Colonic mucosa (tissue), 4 donors: ENCODE data around the gene COX4I2. TPM values are rescaled to one million over a fixed set of nuclear protein-coding genes. Genes with fewer than 3 reads are reported as not detected.

ENCODE experiments used
- DNase-seq: peaks from one replicate; pipeline ENCODE4 v3.0.0-alpha.2; 2020
- H3K27ac ChIP-seq: fragments of 200-600 bp; one replicate; pipeline ENCODE4 v1.8.0; 2021
- H3K27me3 ChIP-seq: fragments of 200-600 bp; one replicate; pipeline ENCODE4 v1.8.0; 2021
- H3K36me3 ChIP-seq: fragments of 200-600 bp; one replicate; pipeline ENCODE4 v1.8.0; 2021
- H3K4me1 ChIP-seq: fragments of 200-600 bp; one replicate; pipeline ENCODE4 v1.8.0; 2021; ENCODE audit warnings: mild to moderate bottlenecking
- H3K4me3 ChIP-seq: fragments of 200-600 bp; one replicate; pipeline ENCODE4 v1.8.0; 2021
- H3K9ac ChIP-seq, 2 donors: one replicate each; pipeline ENCODE4 v1.7.0; 2013; ENCODE audit warnings: control low read depth in 2 of 2, low read depth in 2 of 2, low read length in 2 of 2
- H3K9me3 ChIP-seq: fragments of 200-600 bp; one replicate; pipeline ENCODE4 v1.8.0; 2021
- CTCF ChIP-seq: fragments of 200-600 bp; IDR thresholded peaks from one replicate; pipeline ENCODE4 v1.8.0; 2022; ENCODE audit warnings: antibody characterized with exemption, mild to moderate bottlenecking
- intact Hi-C: fragments of 100-400 bp; cut with DNase I; formaldehyde crosslinking; loops from one replicate; pipeline ENCODE4 v1.14.1; 2022
- total RNA-seq, 2 donors: library from RNA; stranded (reverse); fragmentation: NEBNext Ultra II Directional in 1 of 2; extraction: Animal tissue kit (Norgen Biotek cat#: 25700) in 1 of 2; gene quantifications; one replicate each; pipeline ENCODE4 v1.2.1, GENCODE V29; 2021
- donor health status: healthy.
- donor health status: DM: no; HTN: no; CAD: no.
- donor health status: DM: no; HTN: no; CAD: no.

Gene COX4I2
- total RNA-seq, 2 donors from 2014 or later = 0.52 TPM; not detected in 1

- Histone ChIP-seq H3K36me3 (no peaks in the 10 kb centered on the region), H3K4me1 (no peaks in the 10 kb centered on the region), H3K9ac (no peak overlapping the region), H3K27ac (no peak overlapping the region), H3K9me3 (no peaks in the 10 kb centered on the region), H3K4me3 (no peak overlapping the region), H3K27me3 (no peaks in the 10 kb centered on the region)
- no peak for TF ChIP-seq CTCF
- intact Hi-C loops = no loop called here
- no peak for DNase-seq
These were observed 43.5 kb downstream of the COX4I2 start for GRCh38 chr20:31681128-31681727.

- H3K9me3 ChIP-seq = no peaks in the 10 kb centered on the region
- no peak overlapping the region for H3K4me3 ChIP-seq
- H3K9ac ChIP-seq = no peak overlapping the region
- intact Hi-C loops = no loop called here
- no peaks in the 10 kb centered on the region for H3K4me1 ChIP-seq
- H3K27ac ChIP-seq = no peak overlapping the region
- H3K36me3 ChIP-seq = no peaks in the 10 kb centered on the region
- no peaks in the 10 kb centered on the region for H3K27me3 ChIP-seq
- no peak for DNase-seq
- TF ChIP-seq CTCF = no peak
These were observed 44.1 kb downstream of the COX4I2 start for GRCh38 chr20:31681769-31682168.

- DNase-seq = no peak
- Histone ChIP-seq H3K9ac (no peak overlapping the region), H3K36me3 (no peaks in the 10 kb centered on the region), H3K4me3 (no peak overlapping the region), H3K27me3 (no peaks in the 10 kb centered on the region), H3K9me3 (no peaks in the 10 kb centered on the region), H3K27ac (no peak overlapping the region), H3K4me1 (no peaks in the 10 kb centered on the region)
- intact Hi-C loops = no loop called here
- TF ChIP-seq CTCF = no peak
These were observed 44.6 kb downstream of the COX4I2 start for GRCh38 chr20:31682352-31682751.

- Histone ChIP-seq H3K27ac (no peak overlapping the region), H3K9ac (no peak overlapping the region), H3K27me3 (no peaks in the 10 kb centered on the region), H3K9me3 (no peaks in the 10 kb centered on the region), H3K36me3 (no peaks in the 10 kb centered on the region), H3K4me3 (no peak overlapping the region), H3K4me1 (no peaks in the 10 kb centered on the region)
- no peak for TF ChIP-seq CTCF
- DNase-seq = no peak
- intact Hi-C loops = no loop called here
These were observed 45.2 kb downstream of the COX4I2 start for GRCh38 chr20:31682927-31683326.

- H3K27ac ChIP-seq = no peak overlapping the region
- H3K36me3 ChIP-seq = no peaks in the 10 kb centered on the region
- DNase-seq = no peak
- intact Hi-C loops = no loop called here
- no peaks in the 10 kb centered on the region for H3K9me3 ChIP-seq
- no peaks in the 10 kb centered on the region for H3K27me3 ChIP-seq
- no peak for TF ChIP-seq CTCF
- no peaks in the 10 kb centered on the region for H3K4me1 ChIP-seq
- H3K4me3 ChIP-seq = no peak overlapping the region
- no peak overlapping the region for H3K9ac ChIP-seq
These were observed 46.7 kb downstream of the COX4I2 start for GRCh38 chr20:31684153-31685015.
